ENCODE measurements around the gene NUP93.
A peak's percentile ranks its signal among the peaks of the same experiment; 100 is the strongest.
"Not testable (repeated sequence)": the region's sequence is repeated elsewhere in the genome, so short reads cannot be mapped to it uniquely, and the experiment has no call there.

Gene NUP93

DNA sequence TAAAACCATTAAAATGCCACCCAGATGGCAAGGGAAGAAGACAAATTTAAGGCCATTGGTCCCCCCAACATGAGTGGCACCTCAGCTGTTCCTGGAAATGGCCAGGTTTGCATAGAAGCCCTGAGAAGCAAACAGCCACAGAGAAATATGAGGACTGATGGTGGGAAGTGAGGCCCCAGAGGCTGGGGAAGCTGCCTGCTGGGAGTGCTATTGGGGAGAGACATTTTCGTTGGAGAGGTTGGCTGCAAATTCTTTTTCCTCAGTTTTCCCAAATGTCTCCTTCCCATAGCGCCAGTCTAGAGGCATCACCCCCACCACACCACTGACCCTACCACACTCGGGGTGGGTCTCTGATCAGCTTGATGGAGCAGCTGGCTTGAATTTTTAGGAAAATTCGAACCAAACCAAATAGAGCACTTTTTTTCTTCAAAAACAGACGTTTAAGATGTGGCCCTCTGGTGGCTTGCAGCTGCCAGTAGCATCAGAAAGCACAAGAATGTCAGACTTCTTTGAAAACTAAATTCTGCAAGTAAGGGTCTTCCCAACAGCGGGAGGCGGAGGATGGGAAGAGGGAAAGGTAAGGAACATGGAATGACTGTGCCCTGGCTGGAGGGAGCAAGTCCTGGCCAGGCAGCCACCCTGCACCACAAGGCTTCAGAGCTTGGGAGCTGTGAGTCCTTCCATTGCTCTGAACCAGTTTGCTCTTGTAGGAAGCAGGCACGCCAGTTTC lies 121.9 kb downstream of the NUP93 start:
- no peak for DNase-seq

DNA sequence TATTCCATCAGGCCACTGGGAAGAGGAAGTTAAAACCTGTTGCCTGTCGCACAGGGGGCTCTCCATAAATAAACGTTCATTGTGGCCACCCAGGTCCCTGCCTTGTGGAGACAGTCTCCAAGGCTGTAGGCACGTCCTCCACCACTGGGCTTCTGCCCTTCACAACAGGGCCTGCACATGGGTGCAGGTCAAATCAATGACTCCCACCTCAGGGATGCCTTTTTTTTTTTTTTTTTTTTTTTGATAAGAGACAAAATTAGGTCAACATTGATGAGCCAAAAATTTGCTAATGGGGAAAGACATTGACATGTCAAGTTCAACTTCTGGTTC lies 122.4 kb downstream of the NUP93 start:
- DNase-seq = no peak

- no peak for DNase-seq
Observed at GRCh38 chr16:56852968-56853367, 123.0 kb downstream of the NUP93 start.

DNA sequence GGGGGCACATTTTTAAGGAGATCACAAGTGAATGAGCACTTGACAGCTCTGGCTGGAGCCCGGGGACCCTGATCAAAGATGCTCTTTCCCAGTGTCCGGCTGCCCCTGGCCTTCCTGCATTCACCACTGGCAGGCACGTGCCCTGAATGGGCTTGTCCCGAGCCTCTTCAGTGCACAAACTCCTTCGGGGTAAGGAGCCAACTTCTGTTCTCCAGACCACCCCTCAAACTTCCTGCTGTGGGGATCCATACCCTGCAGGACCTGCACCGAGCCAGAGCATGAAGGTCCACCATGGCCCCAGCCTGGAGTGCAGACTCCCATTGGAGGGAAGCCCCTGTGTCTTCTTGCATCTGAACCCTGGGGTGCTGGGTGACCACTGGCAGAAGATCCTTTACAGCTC lies 125.3 kb downstream of the NUP93 start:
- DNase-seq = no peak

DNA sequence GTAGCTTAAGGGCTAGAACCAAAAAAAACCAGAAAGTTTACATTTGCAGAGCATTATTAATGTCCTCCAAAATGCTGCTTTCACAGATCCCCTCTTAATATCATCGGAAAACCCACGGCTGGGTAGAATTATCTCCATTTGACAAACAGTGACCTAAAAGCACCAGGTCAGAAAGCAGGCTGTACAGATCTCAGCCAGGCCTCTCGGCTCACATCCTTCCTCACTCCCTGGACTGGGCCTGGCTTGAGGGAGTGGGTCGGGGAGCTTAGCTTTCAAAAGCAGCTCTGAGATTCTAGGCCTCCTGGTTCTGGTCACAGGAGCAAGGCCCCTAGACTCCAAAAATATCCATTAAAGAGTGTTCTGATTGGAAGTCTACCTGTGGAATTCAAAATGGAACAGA lies 126.0 kb downstream of the NUP93 start:
- DNase-seq = no peak

- no peak for DNase-seq
Observed at GRCh38 chr16:56856876-56857447, 127.0 kb downstream of the NUP93 start.

DNA sequence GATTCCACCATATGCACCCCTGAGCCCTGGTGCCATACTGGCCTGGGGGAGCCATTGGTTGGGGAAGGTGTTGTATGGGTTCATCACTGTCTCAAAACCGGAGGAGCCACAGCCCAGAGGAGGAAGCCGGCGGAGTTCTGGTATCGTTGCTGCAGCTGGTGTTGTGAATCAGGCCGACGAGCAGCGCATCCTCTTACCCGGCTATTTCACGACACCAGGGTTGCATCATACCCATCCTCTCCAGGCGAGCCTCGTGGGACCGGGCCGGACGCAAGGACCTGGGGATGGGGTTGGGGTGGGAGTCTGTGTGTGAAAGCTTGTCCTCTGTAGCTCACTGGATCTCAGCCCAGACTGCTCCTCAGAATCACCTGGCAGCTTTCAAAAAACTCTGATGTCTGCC lies 128.4 kb downstream of the NUP93 start:
- DNase-seq = peak; percentile 55

DNA sequence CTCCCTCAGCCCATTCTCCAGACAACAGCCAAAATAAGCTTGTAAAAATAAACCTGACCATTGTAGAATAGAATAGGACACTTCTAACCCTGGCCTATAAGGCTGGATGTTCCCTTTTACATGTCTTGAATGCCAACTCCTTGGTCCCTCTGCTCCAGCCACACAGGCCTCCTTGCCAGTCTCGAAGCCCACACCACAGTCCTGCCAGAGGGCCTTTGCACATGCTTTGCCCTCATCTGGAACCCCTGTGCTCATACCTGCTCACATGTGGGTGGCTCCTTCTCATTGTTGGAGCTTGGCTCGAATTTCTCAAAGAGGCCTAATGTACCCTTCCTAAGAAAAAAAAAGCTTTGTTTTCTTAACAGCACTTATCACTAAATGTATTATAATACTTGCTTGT lies 129.7 kb downstream of the NUP93 start:
- no peak for DNase-seq

GRCh38 chr16:56860226-56861020 lies 130.5 kb downstream of the NUP93 start:
- peak; percentile 52 for DNase-seq

- DNase-seq = no peak
Observed at GRCh38 chr16:56861092-56861610, 131.2 kb downstream of the NUP93 start.

DNA sequence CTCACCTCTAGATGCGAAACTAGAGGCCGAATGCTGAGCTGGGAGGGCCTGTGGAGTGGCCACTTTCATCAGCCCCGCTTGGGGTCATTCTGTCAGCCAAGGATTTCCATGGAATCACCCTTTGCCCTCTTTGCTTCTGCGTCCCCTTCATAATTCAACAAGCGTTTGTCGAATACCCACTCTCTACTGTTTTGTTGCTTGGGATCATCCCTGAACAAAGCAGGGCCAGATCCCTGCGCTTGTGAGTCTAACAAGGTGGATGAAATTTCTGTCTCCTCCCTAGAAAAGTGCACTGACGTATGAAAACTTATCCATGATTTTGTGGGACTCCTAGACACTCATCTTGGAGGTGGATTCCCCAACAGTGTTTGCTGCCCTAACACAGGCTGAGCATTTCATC lies 131.8 kb downstream of the NUP93 start:
- no peak for DNase-seq

DNA sequence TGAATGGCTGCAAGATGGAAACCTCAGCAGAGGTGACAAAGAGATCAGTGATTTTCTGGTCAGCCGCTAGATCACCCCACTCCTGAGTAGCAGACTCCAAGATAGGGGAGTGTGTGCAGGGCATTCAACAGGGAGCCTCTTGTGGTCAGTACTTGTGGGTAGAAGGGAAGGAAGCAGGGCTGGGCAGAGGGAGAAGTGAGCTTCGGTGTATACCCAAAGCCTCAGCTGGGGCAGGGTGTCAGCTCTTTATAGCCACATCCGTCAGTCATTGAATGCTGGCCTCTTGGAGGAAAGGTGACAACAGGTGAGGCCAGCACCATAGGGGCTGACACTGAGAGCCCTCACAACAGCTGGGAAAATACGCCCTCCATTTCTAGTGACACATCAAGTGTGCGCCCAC lies 132.8 kb downstream of the NUP93 start:
- DNase-seq = no peak

GRCh38 chr16:56864960-56865359 lies 135.0 kb downstream of the NUP93 start, which contains the start of gene SLC12A3:
TSS of gene SLC12A3 (plus strand) at chr16:56865207. CDS start at chr16:56865236, 29 bp downstream.
- no peak for DNase-seq

- no peak for DNase-seq
Observed at GRCh38 chr16:56865394-56866062, 135.6 kb downstream of the NUP93 start.

- peak; percentile 48 for DNase-seq
Observed at GRCh38 chr16:56866955-56867830, 137.3 kb downstream of the NUP93 start.

DNA sequence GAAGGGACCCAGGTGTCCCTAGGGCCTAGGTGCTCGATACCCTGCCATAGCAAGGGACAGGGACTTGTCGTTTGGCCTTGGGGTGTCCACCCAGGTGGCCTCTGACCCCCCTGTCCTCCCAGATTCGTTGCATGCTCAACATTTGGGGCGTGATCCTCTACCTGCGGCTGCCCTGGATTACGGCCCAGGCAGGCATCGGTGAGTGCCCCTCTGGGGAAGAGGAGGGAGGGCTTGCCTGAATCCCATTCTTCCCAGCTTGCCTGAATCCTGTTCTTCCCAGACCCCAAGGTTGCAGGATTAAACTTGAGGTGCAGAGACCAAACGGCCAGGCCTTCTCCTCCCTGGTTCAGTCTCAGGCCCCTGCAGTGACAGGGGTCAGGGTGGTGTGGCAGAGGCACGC lies 138.2 kb downstream of the NUP93 start:
- no peak for DNase-seq

GRCh38 chr16:56868766-56869165 lies 138.8 kb downstream of the NUP93 start:
- not testable (repeated sequence) for DNase-seq

- no peak for DNase-seq
Observed at GRCh38 chr16:56869513-56870275, 139.8 kb downstream of the NUP93 start.

- DNase-seq = no peak
Observed at GRCh38 chr16:56870276-56870888, 140.5 kb downstream of the NUP93 start.

- no peak for DNase-seq
Observed at GRCh38 chr16:56871172-56871593, 141.3 kb downstream of the NUP93 start.

DNA sequence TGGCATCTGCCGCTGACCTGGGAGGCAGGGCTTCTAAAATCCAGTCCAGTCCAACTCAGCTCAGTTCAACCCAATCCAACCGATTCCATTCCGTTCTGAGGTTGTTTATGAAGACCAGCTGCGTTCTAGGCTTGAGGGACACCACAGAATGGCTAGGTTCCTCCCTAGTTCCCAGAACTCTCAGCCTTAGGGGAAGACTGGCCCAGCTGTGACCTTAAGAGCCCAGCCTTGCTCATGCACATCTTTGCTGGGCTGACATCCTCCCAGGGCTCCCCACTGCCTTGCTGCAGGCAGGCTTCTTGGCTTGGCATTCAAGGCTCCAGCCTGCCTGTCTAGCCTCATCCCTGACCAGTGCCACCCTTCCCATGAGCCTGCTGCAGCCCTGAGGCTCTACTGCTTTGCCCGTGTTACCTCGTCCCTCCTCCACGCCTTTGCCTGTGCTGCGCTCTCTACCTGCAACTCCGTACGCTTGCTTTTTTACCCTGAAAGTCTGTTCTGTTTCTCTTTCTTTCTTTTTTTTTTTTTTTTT lies 143.0 kb downstream of the NUP93 start:
- DNase-seq = no peak
